Islet precursor cell (in vitro differentiated cells): ENCODE results near the gene MACO1.
"Not testable (repeated sequence)": the region's sequence is repeated elsewhere in the genome, so short reads cannot be mapped to it uniquely, and the experiment has no call there.

ENCODE experiments used
- DNase-seq: peaks from one replicate; pipeline ENCODE4 v3.0.0-alpha.2; 2018

MACO1 gene

GRCh38 chr1:25425098-25426085 is 5.3 kb upstream of the MACO1 start:
- DNase-seq, result no peak

GRCh38 chr1:25427696-25428095 is 3.0 kb upstream of the MACO1 start:
- no peak for DNase-seq

GRCh38 chr1:25428475-25429166 is 2.1 kb upstream of the MACO1 start:
- no peak for DNase-seq

GRCh38 chr1:25430967-25431881 is 527 bp downstream of the MACO1 start:
- no peak for DNase-seq

- no peak for DNase-seq
Observed at GRCh38 chr1:25431955-25432719, 1.4 kb downstream of the MACO1 start.

GRCh38 chr1:25432749-25433388 is 2.2 kb downstream of the MACO1 start:
- DNase-seq, result no peak

- no peak for DNase-seq
Observed at GRCh38 chr1:25433389-25434186, 2.9 kb downstream of the MACO1 start.

GRCh38 chr1:25435397-25436108 is 4.9 kb downstream of the MACO1 start:
- DNase-seq, result no peak

GRCh38 chr1:25437672-25438071 is 7.0 kb downstream of the MACO1 start:
- no peak for DNase-seq

GRCh38 chr1:25439287-25439686 is 8.6 kb downstream of the MACO1 start:
- DNase-seq, result no peak

- DNase-seq, result peak; percentile 72
Observed at GRCh38 chr1:25442178-25442577, 11.5 kb downstream of the MACO1 start.

GRCh38 chr1:25443030-25443699 is 12.5 kb downstream of the MACO1 start:
- no peak for DNase-seq

GRCh38 chr1:25444604-25445003 is 13.9 kb downstream of the MACO1 start:
- DNase-seq, result not testable (repeated sequence)

- no peak for DNase-seq
Observed at GRCh38 chr1:25445993-25446538, 15.4 kb downstream of the MACO1 start.

GRCh38 chr1:25447547-25447946 is 16.9 kb downstream of the MACO1 start:
- DNase-seq, result no peak

- DNase-seq, result no peak
Observed at GRCh38 chr1:25450891-25451290, 20.2 kb downstream of the MACO1 start.

GRCh38 chr1:25451908-25452307 is 21.2 kb downstream of the MACO1 start:
- no peak for DNase-seq

GRCh38 chr1:25456502-25456901 is 25.8 kb downstream of the MACO1 start:
- no peak for DNase-seq
